Activated naive CD8-positive, alpha-beta T cell treated with anti-CD3 and anti-CD28 coated beads, Interleukin-2, amount 10 ng/mL, durations not matched to agents 7 days and 5 days (primary cell): ENCODE data around the gene FEV. TPM values are rescaled to one million over a fixed set of nuclear protein-coding genes. Genes with fewer than 3 reads are reported as not detected.

Experiments
- ATAC-seq: fragments of 150-1000 bp; cut with Tn5 transposase; one replicate; pipeline ENCODE4 v1.10.0; 2021; ENCODE audit warnings: low read depth, moderate library complexity
- POLR2A ChIA-PET: fragments of 350-600 bp; sonication (Branson Sonifier 250); formaldehyde crosslinking; loops from one replicate; lab custom pipeline; 2021; ENCODE audit warnings: antibody characterized with exemption; lab: Charles Lee
- DNase-seq: peaks from one replicate; pipeline ENCODE4 v3.0.0; 2021
- H3K27ac Mint-ChIP-seq: one replicate; pipeline ENCODE4 v1.8.0; 2022; ENCODE audit warnings: mild to moderate bottlenecking, mixed read lengths
- H3K27me3 Mint-ChIP-seq: one replicate; pipeline ENCODE4 v1.8.0; 2022; ENCODE audit warnings: mild to moderate bottlenecking, moderate library complexity, mixed read lengths
- H3K36me3 Mint-ChIP-seq: one replicate; pipeline ENCODE4 v1.8.0; 2021; ENCODE audit warnings: mild to moderate bottlenecking, mixed read lengths
- H3K4me1 Mint-ChIP-seq: one replicate; pipeline ENCODE4 v1.8.0; 2021; ENCODE audit warnings: mixed read lengths
- H3K4me3 Mint-ChIP-seq: one replicate; pipeline ENCODE4 v1.8.0; 2022; ENCODE audit warnings: mild to moderate bottlenecking, moderate library complexity, mixed read lengths
- H3K9me3 Mint-ChIP-seq: one replicate; pipeline ENCODE4 v1.8.0; 2021; ENCODE audit warnings: mixed read lengths
- total RNA-seq, 2 experiments: library from RNA; stranded (reverse); gene quantifications; one replicate each; pipeline ENCODE4 v1.2.3, GENCODE V29; 2021

FEV gene
- total RNA-seq: not detected

DNA sequence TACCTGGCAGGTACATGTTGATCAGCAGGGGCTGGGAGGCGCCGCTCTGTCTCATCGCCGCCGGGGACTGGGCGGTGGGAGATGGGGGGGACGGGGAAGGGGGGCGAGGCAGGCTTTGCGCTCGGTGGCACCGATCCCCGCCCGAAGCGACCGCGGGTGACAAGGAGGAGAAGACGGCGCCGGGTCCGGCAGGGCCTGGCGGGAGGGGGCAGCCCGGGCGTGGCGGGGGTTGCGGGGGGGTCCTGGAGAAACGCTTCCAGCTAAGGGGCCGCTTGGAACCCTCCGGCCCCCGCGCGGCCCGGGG, at the start of gene FEV:
TSS of gene FEV (minus strand) at position 164 of the 304 bp plus-strand sequence. CDS start at position 55, 109 bp downstream.
- Mint-ChIP-seq H3K36me3 (peaks cover 1% of the 10 kb centered on the region), H3K27ac (no peak within 1 kb of the TSS), H3K9me3 (no peaks in the 10 kb centered on the region), H3K27me3 (peaks cover 80% of the 10 kb centered on the region), H3K4me3 (peak within 1 kb of the TSS; percentile 37), H3K4me1 (peaks cover 13% of the 10 kb centered on the region)
- POLR2A ChIA-PET: no interaction called here
- ATAC-seq (no peak), DNase-seq (no peak)

DNA sequence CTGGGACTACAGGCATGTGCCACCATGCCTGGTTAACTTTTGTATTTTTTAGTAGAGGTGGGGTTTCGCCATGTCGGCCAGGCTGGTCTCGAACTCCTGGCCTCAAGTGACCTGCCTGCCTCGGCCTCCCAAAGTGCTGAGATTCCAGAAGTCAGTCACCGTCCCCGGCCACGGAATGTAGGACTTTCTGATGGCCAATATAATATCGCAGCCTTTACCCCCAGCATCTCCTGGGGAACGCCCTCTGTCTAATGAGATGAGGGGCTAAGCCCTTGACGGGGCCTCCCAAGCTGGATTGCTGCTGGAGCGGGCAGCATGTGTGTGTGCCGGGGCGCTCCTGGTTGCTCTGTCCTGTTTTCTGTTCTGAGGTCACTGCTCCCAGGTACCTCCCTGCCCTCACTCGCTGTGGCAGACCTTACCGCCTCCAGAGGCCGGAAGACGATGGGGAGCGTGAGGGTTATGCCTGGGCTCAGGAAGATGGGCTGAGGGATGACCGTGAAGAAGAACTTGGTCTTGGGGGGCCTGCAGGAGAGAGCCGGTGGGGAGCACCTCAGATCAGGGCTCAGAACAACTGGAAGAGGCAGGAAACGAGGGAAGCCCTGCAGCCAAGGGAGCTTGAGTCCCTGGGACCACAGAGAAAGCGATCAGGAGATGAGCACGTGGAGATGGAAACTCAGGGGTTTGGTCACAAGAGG, 47.2 kb upstream of the FEV start:
- no peak overlapping the region for H3K4me3 Mint-ChIP-seq
- ATAC-seq (no peak), DNase-seq (no peak)
- POLR2A ChIA-PET: no interaction called here
- H3K9me3 Mint-ChIP-seq: no peaks in the 10 kb centered on the region
- H3K36me3 Mint-ChIP-seq: no peaks in the 10 kb centered on the region
- no peaks in the 10 kb centered on the region for H3K4me1 Mint-ChIP-seq
- H3K27me3 Mint-ChIP-seq: peaks cover 26% of the 10 kb centered on the region
- no peak overlapping the region for H3K27ac Mint-ChIP-seq

DNA sequence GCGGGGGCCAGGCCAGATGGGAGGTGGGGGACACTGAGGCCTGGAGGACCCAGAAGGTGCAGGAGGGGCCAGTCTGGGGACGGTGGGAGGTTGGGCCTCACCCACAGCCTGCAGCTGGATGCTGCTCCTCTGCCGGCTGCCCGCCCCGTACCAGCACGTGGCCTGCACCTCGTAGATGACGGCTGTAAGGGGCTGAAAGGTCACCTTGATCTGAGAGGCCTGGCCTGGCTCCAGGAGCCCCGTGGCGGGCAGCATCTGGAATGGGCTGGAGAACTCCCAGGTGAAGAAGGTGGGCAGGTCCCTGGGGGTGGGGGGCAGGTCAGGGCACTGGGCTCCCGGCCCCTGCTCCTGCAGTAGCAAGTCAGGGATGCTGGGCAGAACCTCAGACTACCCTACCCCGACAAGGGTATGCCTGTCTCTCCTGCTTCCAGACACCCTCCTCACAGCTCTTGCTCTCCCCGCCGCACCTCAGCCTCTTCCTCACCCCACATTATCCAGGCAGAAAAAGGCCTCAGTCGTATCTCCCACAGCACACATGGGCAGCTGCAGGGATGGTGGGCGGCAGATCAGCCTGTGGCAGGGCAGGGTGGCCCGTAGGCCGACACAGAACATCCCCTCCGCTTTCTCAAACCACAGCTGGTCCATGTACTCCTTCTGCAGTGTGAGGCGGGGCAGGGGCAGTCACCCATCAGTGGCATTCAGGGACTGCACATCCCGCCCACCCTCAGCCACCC, 46.2 kb upstream of the FEV start:
- POLR2A ChIA-PET: no interaction called here
- H3K27ac Mint-ChIP-seq: no peak overlapping the region
- H3K36me3 Mint-ChIP-seq: no peaks in the 10 kb centered on the region
- no peak overlapping the region for H3K4me3 Mint-ChIP-seq
- H3K4me1 Mint-ChIP-seq: no peaks in the 10 kb centered on the region
- H3K9me3 Mint-ChIP-seq: no peaks in the 10 kb centered on the region
- ATAC-seq (no peak), DNase-seq (no peak)
- peaks cover 26% of the 10 kb centered on the region for H3K27me3 Mint-ChIP-seq

DNA sequence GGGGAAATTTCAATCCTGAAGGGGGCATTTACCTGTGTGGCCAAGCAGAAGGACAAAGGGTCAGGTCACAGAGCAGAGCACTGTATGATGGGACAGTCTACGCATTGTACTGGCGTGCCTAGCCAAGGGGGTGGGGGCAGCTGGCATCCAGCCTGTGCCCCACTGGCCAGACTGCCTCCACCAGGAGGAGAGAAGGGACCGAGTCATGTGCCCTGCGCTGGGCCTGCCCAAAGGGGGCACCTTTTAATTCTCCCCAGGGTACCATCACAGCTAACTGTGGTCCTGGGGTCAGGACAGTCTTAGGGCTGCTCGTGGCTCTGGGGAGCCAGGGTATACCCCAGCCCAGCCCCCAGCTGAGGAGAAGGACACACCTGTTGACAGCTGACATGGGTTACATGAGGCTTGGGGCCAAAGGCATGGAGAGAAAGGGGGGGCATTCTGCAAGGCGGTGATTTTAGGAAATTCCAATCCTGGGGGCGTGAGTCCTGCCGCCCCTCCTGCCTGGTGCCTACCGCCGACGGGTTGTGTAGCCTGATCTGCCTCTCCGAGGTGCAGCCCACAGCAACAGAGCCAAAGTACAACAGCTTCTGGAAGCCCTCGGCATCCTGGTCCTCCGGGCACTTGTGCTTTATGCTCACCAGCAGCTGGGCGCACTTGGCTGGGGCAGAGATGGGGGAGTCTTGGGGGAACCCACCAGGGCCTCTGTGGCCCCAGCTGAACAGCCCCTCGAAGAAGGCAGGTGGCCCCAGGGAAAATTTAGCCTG, 45.4 kb upstream of the FEV start:
- H3K36me3 Mint-ChIP-seq: no peaks in the 10 kb centered on the region
- POLR2A ChIA-PET: no interaction called here
- no peak overlapping the region for H3K27ac Mint-ChIP-seq
- DNase-seq: no peak
- no peak overlapping the region for H3K4me3 Mint-ChIP-seq
- ATAC-seq: no peak
- no peaks in the 10 kb centered on the region for H3K4me1 Mint-ChIP-seq
- H3K9me3 Mint-ChIP-seq: no peaks in the 10 kb centered on the region
- peaks cover 24% of the 10 kb centered on the region for H3K27me3 Mint-ChIP-seq

DNA sequence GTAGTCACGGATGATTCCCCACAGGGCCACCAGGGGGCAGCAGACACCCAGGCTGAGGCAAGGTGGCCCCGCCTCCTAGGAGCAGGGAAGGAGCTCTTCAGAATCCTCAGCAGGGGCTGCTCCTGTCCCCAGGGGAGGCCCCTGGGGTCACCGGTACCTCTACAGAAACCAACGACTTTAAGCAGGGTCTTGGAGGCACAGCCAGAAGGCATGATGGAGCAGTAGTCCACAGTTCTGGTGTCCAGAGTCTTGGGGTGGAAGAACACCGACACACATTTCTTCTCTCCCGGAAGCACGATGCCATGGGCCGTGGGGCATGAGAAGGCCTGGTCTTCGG, 44.8 kb upstream of the FEV start:
- H3K9me3 Mint-ChIP-seq: no peaks in the 10 kb centered on the region
- DNase-seq: peak; percentile 83
- POLR2A ChIA-PET: no interaction called here
- peak; percentile 73 for ATAC-seq
- no peaks in the 10 kb centered on the region for H3K4me1 Mint-ChIP-seq
- H3K27me3 Mint-ChIP-seq: peaks cover 21% of the 10 kb centered on the region
- H3K4me3 Mint-ChIP-seq: no peak overlapping the region
- no peaks in the 10 kb centered on the region for H3K36me3 Mint-ChIP-seq
- H3K27ac Mint-ChIP-seq: no peak overlapping the region

DNA sequence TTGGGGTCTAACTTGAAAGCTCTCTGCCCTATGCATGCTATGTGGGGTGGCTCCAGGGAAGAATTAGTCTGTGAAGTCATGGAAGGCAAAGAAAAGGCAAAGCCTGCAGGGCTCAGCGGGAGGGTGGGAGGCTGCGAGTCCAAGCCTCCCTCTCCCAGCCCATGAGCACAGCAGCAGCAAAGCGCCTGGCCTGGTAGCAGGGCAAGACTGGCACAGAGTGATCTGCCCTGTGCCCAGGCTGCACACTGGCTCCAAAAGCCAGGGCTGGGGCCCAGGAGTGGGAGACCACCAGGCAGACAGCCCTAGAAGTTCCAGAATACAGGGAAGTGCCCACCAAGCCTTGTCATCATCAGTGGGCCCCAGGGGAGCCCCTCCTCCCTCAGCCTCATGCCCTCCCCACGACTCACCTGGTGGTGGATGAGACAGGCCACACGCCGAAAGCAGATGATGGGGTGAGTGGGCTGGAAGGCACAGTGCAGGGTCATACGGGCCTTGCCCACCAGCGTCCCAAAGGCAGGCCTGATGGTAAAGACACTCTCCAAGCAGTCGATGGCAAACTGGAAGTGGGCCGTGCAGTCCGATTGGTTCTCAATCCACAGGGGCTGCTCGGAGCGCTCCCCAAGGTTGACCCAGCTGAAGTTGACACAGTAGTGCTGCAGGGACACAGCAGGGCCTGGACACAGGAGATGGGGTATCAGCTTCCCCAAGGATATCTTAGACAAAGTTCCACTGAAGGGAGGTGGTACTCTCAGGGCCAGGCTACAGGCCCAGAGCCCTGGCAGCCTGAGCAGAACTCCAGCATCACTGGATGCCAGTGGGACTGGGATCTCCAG, 44.2 kb upstream of the FEV start:
- no peaks in the 10 kb centered on the region for H3K9me3 Mint-ChIP-seq
- H3K4me3 Mint-ChIP-seq: no peak overlapping the region
- no peaks in the 10 kb centered on the region for H3K4me1 Mint-ChIP-seq
- no peak for DNase-seq
- peaks cover 16% of the 10 kb centered on the region for H3K27me3 Mint-ChIP-seq
- no peaks in the 10 kb centered on the region for H3K36me3 Mint-ChIP-seq
- no peak for ATAC-seq
- no peak overlapping the region for H3K27ac Mint-ChIP-seq
- POLR2A ChIA-PET: no interaction called here

DNA sequence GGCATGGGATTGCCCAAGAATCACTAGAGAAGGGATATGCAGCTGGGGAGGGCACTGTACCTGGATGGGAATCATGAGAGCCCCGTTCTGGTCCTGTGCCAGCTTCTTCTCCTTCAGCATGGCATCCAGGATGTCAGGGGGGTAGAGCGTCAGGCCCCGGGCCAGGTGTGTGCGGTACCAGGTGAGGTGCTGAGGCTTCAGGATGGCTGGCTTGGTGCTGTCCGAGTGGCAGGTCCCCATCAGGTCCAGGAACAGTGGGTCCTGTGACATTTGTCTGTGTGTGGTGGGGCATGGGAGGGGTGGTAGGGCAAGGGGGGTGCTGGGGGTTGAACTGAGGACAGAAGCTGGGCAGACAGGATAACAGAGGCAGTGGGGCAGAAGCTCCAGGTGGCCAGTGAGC, 43.2 kb upstream of the FEV start:
- no peak overlapping the region for H3K4me3 Mint-ChIP-seq
- no peaks in the 10 kb centered on the region for H3K36me3 Mint-ChIP-seq
- no peaks in the 10 kb centered on the region for H3K9me3 Mint-ChIP-seq
- POLR2A ChIA-PET: no interaction called here
- no peaks in the 10 kb centered on the region for H3K4me1 Mint-ChIP-seq
- H3K27ac Mint-ChIP-seq: no peak overlapping the region
- ATAC-seq: no peak
- H3K27me3 Mint-ChIP-seq: peaks cover 6% of the 10 kb centered on the region
- no peak for DNase-seq

DNA sequence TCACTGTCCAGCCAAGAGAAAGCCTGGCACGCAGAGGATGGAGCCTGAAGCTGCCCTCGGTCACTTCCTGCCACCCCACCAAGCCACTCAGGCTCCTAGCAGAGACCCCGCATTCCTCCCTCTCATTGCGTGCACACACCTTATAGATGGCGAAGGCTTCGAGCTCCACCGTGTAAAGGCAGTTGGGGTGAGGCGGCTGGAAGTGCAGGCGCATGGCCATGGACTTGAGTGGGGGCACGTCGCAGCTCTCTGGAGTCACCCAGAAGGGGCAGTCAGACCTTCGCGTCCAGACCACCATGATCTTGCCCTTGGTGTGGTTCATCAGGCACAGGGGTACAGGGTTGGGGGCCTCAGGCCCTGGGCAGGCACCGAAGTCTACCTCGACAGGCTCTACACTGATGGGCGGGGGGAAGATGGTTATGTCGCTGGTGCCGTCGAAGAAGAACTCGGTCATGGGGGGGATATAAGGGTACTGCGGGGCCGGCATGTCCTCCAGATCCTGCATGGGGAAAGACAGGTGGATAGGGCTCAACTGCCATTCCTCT, 42.6 kb upstream of the FEV start:
- no peak overlapping the region for H3K27ac Mint-ChIP-seq
- no peak overlapping the region for H3K4me3 Mint-ChIP-seq
- ATAC-seq (no peak), DNase-seq (no peak)
- H3K27me3 Mint-ChIP-seq: peaks cover 5% of the 10 kb centered on the region
- no peaks in the 10 kb centered on the region for H3K9me3 Mint-ChIP-seq
- H3K36me3 Mint-ChIP-seq: no peaks in the 10 kb centered on the region
- no peaks in the 10 kb centered on the region for H3K4me1 Mint-ChIP-seq
- POLR2A ChIA-PET: no interaction called here

DNA sequence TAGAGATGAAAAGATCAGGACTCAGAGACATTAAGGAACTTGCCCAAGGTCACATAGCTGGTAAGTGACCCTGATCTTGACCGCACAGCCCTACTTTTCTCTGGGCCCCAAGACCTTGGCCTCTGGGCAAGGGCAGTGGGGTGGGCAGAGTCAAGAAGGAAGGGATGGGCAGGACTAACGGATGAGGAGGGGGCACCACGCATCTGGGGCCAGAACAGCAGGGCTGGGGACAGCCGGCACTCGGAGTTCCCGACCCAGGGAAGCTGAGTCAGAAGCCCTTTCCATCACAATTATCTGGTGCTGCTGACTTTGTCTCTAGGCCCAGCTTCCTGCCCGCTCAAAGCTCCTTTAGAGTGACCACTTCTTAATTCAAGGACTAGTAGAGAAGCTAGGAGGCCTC, 42.0 kb upstream of the FEV start:
- no peak for ATAC-seq
- no peaks in the 10 kb centered on the region for H3K4me1 Mint-ChIP-seq
- no peak overlapping the region for H3K27ac Mint-ChIP-seq
- H3K9me3 Mint-ChIP-seq: no peaks in the 10 kb centered on the region
- H3K27me3 Mint-ChIP-seq: peaks cover 5% of the 10 kb centered on the region
- no peaks in the 10 kb centered on the region for H3K36me3 Mint-ChIP-seq
- POLR2A ChIA-PET: no interaction called here
- no peak for DNase-seq
- no peak overlapping the region for H3K4me3 Mint-ChIP-seq

DNA sequence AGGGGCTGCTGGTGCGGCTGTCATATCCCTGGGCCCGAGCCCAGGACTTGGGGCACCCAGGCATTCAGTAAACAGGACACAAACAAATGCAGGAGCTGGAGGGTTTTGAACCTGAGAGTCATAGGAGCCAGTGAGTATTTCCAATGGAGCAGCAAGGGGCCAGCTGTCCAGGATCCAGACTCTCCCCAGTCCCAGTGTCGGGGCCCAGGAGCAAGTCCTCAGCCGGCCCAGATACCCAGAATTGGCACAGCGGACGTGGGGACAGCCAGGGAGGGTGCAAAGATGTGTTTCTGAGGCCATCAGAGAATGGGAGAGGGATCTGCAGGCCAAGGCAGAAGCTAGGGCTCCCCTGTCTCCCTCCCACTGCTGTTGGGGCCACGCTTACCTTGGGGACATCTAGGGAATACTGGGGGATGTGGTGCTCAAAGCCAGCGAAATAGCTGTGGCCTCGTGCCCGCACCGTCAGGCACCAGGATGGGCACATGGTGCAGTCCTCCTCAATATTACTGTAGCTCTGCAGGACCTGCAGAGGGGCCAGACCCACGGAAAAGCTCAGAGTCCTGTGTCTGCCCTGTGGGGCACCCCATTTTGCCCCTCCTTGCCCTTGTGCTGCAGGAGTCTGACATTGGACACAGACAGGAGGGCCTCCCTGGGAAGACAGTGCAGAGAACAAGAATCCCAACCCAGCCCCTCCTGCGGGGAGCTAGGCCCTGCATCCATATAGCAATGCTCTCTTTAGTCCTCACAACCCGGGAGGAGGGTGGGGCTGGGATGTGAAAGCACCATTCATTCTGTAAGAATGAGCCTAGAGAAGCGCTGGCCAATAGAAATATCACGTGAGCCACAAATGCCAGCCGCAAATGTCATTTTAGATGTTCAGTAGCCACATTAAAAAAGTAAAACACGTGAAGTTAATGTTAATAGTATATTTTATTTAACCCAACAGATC, 40.9 kb upstream of the FEV start:
- Mint-ChIP-seq H3K4me1 (no peaks in the 10 kb centered on the region), H3K27ac (no peak overlapping the region), H3K9me3 (no peaks in the 10 kb centered on the region), H3K4me3 (no peak overlapping the region), H3K27me3 (peaks cover 6% of the 10 kb centered on the region), H3K36me3 (no peaks in the 10 kb centered on the region)
- DNase-seq (no peak), ATAC-seq (no peak)
- POLR2A ChIA-PET: no interaction called here

DNA sequence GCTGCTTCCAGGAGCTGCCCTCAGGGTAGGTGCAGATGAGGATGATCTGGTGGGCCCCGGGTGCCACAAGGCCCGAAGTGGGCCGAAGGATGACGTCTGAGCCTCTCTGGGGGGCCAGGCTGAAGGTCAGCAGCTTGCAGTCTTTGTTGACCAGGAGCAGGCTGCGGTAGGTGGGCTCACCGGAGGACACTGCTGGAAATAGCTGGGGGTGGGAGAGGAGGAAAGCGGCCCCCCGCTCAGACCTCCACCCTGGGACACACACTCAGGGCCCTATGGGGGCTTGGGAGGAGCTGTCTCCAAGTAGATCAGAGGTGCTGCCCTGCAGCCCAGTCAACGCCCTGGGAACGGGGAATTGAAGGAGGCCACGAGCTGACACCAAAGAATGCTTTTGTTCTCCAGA, 39.1 kb upstream of the FEV start:
- no peaks in the 10 kb centered on the region for H3K9me3 Mint-ChIP-seq
- peaks cover 7% of the 10 kb centered on the region for H3K27me3 Mint-ChIP-seq
- no peak overlapping the region for H3K27ac Mint-ChIP-seq
- ATAC-seq (no peak), DNase-seq (no peak)
- no peaks in the 10 kb centered on the region for H3K4me1 Mint-ChIP-seq
- no peak overlapping the region for H3K4me3 Mint-ChIP-seq
- POLR2A ChIA-PET: no interaction called here
- no peaks in the 10 kb centered on the region for H3K36me3 Mint-ChIP-seq

DNA sequence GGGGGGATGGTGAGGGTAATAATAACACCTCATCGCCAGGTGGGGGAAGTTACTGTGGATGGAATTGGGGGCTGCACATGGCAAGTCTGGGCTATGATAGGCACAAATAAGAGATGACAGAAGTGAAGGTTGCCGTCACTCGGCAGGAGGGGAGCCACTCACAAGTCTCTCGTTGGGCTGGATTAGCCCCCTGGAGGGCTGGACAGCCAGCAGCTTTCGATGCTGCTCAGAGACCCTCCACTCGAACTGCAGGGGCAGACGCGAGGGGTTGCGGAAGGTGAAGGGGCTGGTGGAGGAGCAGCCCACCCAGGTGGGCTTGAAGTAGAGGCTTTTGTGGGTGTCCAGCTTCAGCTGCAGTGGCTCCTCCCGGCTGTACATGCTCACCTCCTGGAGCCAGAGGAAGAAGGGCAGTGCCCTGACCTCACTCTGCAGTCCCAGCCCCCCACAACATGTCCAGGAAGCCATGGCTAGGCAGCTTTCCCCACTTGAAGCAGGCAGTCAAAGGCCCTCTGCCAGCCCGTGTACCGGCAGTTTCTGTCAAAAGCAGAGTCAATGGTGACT, 38.1 kb upstream of the FEV start:
- no peak overlapping the region for H3K4me3 Mint-ChIP-seq
- no peaks in the 10 kb centered on the region for H3K4me1 Mint-ChIP-seq
- DNase-seq (no peak), ATAC-seq (no peak)
- peaks cover 7% of the 10 kb centered on the region for H3K27me3 Mint-ChIP-seq
- H3K27ac Mint-ChIP-seq: no peak overlapping the region
- POLR2A ChIA-PET: no interaction called here
- H3K36me3 Mint-ChIP-seq: no peaks in the 10 kb centered on the region
- H3K9me3 Mint-ChIP-seq: no peaks in the 10 kb centered on the region
